GM21619 (cell line): ENCODE data around the gene LUZP2.
"Not testable (repeated sequence)": the region's sequence is repeated elsewhere in the genome, so short reads cannot be mapped to it uniquely, and the experiment has no call there.

ENCODE experiments used
- ATAC-seq: cut with Tn5 transposase; IDR thresholded peaks from one replicate; pipeline ENCODE4 v1.9.1; 2021; ENCODE audit not compliant: unreplicated experiment

LUZP2 gene

DNA sequence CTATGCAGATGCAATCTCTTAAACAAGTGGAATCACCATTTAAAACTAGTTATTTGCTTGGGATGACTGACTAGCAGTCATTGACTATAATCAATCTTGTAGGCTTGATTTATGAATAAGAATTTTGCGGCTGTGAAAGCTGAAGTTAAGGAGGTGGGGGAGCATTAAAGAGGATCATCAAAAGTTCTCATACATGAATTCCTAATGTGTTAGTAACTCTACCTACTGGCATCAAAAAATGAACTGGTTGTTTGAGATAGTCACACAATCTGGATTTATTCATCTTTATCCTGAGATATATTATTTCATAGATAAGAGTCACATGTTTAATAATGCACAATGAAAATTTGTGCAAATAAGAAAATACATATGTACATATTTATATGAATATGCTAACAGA, 393.6 kb downstream of the LUZP2 start:
- no peak for ATAC-seq

DNA sequence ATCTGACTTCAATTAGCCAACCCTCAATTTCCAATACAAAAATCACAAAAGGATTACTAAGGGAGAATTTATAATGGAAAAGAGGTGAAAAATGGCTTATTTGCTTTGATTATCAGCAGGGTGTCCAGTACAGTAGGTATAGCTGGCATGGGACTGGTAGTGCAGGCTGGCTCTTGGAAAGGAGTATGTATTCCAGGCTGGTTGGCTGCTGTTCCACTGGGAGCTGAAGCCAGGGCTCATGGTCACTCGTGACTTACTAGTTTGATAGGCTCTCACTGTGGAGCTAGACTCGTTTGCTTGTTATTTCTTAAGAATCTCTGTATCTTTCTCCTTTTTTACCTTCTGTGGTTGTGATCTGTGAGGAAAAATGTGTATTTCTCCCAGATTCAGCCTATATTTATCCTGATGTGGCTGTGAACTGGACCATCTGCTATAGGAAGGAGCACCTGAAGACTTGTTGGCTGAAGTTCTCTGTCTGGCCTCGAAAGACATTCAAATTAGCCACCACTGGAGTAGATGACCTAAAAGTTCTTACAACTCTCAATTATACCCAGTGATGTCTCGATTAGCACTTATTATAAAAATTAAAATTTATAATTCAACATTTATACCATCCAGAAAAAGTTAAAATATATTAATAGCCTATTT, 395.1 kb downstream of the LUZP2 start:
- ATAC-seq: not testable (repeated sequence)

DNA sequence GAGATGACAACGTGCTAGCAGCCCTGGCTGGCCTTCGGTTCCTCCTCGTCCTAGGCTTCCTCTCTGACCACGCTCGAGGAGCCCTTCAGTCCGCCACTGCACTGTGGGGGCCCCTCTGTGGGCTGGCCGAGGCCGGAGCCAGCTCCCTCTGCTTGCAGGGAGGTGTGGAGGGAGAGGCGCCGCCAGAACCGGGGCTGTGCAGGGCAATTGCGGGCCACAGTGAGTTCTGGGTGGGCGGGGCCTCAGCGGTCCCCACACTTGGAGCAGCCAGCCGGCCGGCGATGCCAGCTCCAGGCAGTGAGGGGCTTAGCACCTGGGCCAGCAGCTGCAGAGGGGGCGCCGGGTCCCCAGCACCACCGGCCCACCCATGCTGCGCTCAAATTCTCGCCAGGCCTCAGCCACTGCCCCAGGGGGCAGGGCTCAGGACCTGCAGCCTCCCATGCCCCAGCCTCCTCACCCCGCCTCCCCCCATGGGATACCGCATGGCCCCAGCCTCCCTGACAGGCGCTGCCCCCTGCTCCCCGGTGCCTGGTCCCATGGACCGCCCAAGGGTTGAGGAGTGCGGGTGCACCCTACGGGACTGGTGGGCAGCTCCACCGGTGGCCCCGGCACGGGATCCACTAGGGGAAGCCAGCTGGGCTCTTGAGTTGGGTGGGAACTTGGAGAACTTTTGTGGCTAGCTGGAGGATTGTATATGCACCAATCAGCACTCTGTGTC, 399.4 kb downstream of the LUZP2 start:
- ATAC-seq: no peak

DNA sequence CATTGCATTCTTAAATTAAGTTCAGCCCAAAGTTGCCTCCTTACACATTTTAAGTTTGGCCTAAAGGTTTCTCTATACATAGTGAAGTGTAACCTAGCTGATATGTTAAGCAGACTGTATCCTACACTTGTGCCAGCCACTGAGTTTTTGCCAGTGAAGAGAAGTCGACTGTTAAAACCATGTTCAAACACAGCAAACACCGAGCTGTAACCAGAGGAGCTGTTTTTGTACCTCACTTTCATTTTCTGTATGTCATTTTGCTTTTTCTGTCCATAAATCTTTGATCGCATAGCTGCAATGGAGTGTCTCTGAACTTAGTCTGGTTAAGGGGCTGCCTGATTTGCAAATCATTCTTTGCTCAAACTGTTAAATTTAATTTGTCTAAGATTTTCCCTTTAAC, 403.7 kb downstream of the LUZP2 start:
- ATAC-seq: no peak

DNA sequence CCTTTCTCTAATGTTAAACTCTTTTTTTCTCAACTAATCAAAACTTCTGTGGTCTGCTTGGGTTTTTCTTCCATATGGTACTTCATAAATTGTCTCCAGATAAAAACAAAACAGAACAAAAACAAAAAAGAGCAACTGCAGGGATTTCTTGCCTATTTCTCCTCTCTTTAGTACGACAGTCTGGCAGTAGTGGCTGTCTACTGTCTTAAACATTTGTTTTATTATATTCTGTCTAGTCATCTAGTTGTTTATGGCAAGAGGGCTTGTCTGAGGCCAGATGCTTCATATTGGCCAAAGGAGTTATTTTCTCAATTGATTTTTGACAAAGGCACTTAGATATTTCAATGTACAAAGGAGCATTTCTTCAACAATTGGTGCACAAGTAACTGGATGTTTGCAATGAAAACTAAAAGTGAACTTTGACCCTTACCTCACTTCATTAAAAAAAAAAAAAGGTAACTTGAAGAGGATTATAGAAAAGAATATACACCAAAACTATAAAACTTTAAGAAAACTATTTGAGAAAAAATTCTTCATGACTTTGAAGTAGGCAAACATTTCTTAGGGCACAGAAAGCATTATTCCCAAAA, 404.2 kb downstream of the LUZP2 start:
- no peak for ATAC-seq

DNA sequence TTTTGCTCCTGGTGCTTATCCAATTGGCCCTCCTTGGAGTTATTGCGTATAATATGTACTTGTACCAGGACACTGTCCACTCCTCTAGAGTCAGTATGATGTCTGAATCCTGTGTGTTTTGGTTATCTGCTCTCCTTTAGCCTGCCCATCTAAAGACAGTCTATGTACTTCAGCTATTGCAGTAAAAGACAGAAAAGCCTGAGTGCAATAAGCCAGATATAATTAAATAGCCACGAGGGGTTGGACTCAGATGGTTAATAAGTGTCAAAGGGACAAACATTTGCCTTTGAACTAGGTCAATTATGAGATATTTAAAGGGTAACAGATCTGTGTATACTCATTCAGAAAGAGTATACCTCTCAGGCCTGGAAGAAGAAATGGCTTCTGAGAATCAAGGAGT, 406.7 kb downstream of the LUZP2 start:
- ATAC-seq: no peak

DNA sequence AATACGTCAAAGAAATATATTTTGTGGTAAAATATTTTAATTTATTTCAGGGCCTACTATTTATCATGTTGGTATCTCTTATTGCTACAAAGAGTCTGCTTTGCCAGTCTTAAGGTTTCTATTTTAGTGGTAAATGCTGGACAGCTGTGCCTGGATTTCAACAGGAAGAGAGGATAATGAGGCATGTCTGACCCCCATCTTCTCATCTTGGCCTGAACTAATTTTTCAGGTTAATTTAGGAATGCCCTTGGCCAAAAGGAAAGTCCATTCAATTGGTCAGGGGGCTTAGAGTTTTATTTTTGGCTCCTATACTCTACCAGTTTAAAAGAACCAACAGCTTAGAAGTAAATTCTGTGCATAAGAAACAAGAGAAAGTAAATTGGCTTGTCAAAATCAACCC, 428.2 kb downstream of the LUZP2 start:
- ATAC-seq: no peak

DNA sequence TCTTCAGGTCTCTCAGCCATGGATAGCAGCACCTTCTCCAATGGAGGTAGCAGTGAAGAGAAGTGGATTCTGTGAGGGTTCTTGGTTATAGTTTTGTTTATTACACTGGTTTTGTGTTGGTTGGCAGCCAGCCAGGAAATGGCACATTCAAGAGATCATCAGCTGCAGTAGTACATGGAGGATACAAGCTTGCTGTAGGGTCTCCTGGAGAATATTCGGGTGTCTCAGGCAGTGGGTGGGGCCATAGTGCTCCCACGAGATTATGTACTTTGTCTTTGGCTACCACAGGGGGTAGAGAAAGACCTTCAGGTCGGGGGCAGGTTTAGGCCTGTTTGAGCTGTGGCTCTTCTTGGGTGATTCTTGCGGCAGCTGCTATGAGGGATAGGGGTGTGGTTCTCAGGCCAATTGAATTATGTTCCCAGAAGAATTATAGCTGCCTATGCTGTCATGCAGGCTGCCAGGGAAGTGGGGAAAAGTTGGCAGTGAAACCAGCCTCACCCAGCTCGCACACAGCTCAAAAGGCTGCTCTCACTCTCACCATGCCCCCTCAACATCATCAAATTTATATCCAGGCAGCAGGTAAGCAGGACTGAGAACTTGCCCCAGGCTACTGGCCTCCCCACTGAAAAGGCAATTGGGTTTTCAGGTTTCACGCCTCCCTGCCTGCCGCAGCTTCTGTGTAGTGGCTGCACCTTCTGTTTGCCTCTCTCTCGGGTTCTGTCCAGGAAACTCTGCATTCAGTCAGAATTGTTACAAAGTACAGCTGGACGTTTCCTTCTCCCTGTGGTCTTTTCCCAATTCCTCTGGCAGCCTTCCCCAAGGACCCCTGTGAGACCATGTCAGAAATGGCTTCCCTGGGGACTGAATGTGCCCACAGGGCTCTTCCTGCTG, 435.5 kb downstream of the LUZP2 start:
- no peak for ATAC-seq

DNA sequence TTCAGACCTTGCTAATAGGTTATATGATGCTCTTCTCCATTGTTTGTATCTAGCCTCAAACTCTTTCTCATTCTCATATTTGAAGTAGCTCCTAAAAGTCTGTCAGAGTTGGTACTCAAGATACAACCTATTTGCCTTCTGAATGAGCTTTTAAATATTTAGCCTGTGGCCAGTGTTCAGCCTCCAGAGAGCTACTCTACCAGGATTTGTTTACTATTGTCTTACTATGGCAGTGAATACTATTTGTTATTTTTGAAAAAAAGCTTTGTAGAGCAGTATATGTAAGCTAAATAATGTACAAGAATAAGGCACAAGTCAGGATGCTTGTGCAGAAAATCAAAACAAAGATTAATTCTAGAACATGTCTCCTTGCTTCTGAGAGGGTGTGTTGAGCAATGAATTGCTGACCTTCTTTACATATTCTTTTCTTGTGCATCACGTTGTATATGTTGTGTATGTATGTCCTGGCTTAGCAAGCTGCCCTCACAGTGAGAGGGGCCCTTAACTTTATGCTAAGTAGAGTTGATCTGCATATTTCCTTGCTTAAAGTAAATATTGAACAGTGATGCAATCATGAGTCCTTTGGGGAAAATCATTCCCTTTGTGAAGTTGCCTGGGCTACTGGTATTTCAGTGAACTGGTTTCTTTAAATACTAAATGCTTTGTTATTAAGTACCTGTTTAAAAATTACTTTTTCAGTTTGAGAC, 438.0 kb downstream of the LUZP2 start:
- ATAC-seq: no peak

DNA sequence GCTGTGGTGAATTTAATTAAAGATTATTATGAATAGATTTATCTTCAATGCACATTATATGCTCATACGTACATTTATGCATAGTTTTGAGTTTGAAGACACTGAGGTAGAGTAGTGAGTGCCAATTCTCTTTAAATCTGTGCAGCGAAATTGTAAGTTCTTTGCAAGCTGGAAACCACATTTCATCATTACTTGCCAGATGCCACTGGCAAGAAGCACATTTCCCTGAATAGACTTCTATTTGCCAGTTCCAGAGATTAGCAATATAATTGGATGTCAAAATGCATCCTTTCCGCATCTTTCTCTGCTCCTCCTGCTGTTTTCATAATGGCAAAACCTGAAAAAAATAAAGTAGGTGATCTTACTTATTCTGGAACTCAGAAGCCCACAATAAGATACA, 448.0 kb downstream of the LUZP2 start:
- no peak for ATAC-seq

DNA sequence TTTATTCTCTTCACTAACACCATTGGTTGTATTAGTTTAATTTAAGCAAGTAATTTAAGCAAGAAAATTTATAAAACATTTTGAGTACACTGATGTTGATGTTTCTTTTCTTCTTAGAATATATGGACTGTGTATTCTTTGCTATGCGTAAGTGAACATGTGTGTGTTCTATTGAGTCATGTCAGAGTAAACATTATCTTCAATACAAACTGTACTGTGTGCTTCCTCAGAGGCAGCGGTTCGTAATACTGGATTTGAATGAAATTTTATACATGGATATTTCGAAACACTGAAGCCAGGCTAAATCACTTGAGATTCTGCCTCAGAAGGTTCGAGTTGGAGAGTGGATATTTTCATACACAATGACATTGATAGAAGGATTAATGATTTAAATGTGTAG, 452.6 kb downstream of the LUZP2 start:
- no peak for ATAC-seq

DNA sequence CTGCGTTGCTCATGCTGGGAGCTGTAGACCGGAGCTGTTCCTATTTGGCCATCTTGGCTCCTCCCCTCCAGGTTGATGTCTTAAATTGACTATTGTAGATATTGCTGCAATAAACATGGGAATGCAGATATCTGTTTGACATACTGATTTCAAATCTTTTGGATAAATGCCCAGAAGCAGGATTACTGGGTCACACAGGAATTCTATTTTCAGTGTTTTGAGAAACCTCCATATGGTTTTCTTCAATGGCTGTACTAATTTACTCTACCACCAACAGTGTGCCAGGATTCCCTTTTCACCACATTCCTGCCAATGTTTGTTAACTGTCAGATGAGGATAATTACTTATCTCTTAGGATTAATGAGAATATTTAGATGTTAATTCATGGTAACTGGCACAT, 467.0 kb downstream of the LUZP2 start:
- no peak for ATAC-seq

DNA sequence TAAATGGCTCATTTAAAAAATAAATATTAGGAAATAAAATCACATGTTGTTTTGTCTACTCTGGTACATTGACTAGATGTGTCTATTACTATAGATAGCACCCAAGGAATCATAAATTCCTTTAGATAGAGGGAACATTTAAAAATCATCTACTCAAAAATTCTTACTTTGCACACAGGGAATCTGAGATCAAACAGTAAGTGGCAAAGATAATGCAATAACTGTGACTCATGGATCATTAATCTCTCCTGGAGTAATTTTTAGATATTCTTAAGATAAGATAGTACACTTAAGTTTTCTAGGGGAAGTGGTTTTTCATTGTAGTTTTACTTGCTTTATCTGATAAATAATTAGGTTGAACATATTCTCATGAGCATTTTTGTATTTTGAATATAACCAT, 468.9 kb downstream of the LUZP2 start:
- no peak for ATAC-seq

DNA sequence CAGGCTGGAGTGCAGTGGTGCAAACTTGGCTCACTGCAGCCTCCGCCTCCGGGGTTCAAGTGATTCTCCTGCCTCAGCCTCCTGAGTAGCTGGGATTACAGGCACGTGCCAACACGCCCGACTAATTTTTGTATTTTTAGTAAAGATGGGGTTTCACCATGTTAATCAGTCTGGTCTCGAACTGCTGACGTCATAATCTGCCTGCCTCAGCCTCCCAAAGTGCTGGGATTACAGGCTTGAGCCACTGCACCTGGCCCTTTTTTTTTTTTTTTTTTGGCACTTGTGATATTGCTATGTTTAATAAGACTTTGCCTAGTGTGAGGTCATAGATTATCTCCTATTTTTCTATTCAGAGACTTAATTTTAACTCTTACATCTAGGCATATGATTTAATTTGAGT, 497.1 kb downstream of the LUZP2 start:
- not testable (repeated sequence) for ATAC-seq

DNA sequence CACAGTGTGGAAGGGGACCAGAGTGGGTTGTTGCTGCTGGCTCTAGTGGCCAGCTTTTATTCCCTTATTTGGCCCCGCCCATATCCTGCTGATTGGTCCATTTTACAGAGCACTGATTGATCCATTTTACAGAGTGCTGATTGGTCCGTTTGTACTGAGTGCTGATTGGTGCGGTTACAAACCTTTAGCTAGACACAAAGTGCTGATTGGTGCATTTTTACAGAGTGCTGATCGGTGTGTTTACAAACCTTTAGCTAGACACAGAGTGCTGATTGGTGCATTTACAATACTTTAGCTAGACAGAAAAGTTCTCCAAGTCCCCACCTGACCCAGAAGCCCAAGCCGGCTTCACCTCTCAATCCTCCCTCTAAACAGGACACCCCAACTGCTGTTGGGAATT, 503.1 kb downstream of the LUZP2 start:
- ATAC-seq: not testable (repeated sequence)

DNA sequence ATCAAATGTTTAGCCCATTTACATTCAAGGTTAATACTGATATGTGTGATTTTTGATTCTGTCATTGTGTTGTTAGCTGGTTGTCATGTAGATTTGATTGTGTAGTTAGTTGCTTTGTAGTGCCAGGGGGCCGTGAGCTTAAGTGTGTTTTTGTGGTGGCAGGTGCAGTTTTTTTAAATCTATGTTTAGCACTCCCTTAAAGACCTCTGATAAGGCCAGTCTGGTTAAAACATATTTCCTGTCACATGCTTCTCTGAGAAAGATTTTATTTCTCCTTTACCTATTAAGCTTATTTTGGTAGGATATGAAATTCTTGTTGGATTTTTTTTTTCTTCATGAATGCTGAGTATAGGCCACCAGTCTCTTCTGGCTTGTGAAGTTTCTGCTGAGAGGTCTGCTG, 540.6 kb downstream of the LUZP2 start:
- no peak for ATAC-seq

DNA sequence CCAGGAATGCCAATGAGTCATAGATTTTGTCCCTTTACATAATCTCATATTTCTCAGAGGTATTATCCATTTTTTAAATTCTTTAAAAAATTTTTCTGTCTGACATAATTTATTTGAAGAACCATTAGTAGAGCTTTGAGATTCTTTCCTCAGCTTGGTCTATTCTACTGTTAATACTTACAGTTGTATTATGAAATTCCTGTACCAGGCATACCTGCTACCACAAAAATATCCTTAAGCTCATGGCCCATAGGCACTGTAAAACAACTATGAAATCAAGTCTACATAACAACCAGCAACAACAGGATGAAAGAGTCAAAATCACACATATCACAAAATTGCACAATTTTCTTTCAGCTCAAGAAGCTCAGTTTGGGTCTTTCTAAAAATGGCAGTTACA, 541.3 kb downstream of the LUZP2 start:
- no peak for ATAC-seq

DNA sequence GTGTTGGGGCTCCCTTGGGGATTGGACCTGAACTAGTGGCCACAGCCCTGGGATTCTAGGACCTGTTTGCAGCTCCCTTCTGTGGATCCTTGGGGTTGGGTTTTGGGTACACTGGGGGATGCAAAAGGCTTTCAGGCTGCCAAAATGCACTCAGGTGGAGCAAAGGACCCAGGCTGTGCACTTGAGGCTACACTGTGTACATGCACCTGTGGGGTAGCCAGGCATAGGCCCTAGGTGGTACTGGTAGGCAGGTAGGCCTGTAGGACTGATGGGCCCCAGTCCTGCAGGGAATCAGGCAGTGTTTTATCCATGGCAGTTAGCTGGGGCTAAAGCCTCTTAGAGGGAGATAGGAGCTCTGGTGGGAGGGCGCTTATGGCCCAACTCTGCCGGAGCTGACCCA, 542.3 kb downstream of the LUZP2 start:
- no peak for ATAC-seq

DNA sequence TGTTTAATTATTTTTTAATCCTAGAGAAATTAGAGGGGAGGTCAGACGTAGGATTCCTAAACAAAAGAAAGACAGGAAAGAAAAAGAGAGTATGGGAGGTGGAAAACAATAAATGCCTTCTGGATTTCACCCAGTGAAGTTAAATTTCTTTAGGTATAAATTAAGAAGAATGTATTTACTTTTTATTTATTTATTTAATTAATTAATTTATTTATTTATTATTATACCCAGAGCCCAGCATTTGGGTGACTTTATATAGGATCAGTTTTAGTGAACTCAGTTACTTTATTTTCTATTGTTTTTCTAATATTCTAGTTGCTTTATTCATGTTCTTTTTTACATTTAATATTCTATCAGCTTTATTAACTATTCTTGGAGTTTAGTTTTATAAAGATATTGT, 551.8 kb downstream of the LUZP2 start:
- ATAC-seq: no peak

DNA sequence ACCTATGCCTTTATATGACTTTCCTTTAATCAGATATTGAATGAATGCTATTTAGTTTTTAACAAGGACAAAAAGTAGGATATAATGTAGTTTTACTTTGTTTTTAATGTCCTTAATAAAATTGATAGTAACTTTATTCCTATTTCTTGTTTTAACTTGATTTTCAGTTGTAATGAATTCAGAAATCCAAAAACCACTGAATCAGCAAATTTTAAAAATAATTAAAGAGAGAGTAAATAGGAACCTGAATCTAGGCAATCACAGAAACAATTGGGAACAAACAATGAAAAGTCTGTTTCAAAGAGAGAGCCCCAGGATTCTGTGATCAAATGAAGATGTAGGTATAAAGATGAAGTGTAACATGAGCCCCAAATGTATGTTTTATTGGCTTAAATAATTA, 556.0 kb downstream of the LUZP2 start:
- no peak for ATAC-seq

DNA sequence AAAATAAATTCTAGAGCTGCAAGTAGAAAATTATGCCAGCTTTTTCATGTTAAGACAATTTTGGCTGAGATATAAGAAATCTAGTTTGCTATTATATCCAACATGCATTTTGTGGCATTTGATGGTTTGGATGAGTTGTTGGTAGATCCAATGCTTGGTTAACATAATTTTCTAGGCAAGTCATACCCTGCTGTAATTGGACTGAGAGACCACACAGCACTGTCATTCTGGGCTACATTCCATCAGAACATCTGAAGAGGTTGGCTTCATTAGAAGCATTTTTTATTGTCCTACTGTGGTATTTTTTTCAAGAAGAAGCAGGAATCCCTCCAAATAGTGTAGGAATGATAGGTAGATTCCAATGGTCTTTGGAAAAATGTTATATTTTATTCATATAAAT, 561.0 kb downstream of the LUZP2 start:
- ATAC-seq: no peak
